PC-3 (cell line): ENCODE results near the gene RANBP3L.

ENCODE experiments used
- EZH2 ChIP-seq: fragments of 300-600 bp; sonication (generic); IDR thresholded peaks from one replicate; pipeline ENCODE4 v1.6.1; 2017; ENCODE audit warnings: antibody characterized with exemption, mild to moderate bottlenecking, low read length; ENCODE audit not compliant: unreplicated experiment
- EZH2phosphoT487 ChIP-seq: fragments of 300-600 bp; sonication (generic); IDR thresholded peaks from 2 replicates; pipeline ENCODE4 v1.6.1; 2018; ENCODE audit warnings: mild to moderate bottlenecking, antibody characterized with exemption, low read length, borderline replicate concordance
- TF ChIP-seq, protein P1 (sequence below): fragments of 300-600 bp; sonication (generic); conservative IDR thresholded peaks from 2 replicates; pipeline ENCODE4 v1.5.1; 2017; ENCODE audit warnings: antibody characterized with exemption, low read depth, mild to moderate bottlenecking, low read length

DNA sequence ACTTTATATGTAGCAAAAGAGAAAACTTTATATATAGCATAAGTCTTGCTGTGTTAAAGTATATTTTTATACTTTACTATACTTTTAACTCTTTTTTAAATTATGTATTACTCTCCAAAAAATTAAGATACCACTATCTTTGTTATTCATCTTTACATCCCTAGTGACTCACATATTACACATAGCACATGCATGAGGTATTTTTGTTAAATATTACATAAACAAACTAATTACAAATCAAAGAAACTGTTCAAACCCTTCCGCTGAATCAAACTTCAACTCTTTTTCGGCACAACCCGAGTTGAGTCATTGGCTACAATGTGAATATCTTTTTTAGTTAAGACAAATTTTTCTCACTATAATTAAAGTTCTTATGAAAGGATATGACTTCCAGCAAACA lies 92.0 kb downstream of the RANBP3L start:
- TF ChIP-seq, protein P1, sequence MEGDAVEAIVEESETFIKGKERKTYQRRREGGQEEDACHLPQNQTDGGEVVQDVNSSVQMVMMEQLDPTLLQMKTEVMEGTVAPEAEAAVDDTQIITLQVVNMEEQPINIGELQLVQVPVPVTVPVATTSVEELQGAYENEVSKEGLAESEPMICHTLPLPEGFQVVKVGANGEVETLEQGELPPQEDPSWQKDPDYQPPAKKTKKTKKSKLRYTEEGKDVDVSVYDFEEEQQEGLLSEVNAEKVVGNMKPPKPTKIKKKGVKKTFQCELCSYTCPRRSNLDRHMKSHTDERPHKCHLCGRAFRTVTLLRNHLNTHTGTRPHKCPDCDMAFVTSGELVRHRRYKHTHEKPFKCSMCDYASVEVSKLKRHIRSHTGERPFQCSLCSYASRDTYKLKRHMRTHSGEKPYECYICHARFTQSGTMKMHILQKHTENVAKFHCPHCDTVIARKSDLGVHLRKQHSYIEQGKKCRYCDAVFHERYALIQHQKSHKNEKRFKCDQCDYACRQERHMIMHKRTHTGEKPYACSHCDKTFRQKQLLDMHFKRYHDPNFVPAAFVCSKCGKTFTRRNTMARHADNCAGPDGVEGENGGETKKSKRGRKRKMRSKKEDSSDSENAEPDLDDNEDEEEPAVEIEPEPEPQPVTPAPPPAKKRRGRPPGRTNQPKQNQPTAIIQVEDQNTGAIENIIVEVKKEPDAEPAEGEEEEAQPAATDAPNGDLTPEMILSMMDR = no peak
- no peak for TF ChIP-seq EZH2
- no peak for TF ChIP-seq EZH2phosphoT487
